CD4-positive, alpha-beta T cell (primary cell): ENCODE measurements around the gene TUT4. TPM values are rescaled to one million over a fixed set of nuclear protein-coding genes. Genes with fewer than 3 reads are reported as not detected.
A peak's percentile ranks its signal among the peaks of the same experiment; 100 is the strongest.

Experiments
- ATAC-seq: fragments of 200-7000 bp; cut with Tn5 transposase; one replicate; pipeline ENCODE4 v1.10.0; 2022; ENCODE audit warnings: mild to moderate bottlenecking; ENCODE audit not compliant: poor library complexity
- CTCF ChIA-PET: fragments of 350-600 bp; sonication (Branson Sonifier 250); formaldehyde crosslinking; loops from one replicate; lab custom pipeline; 2021; ENCODE audit warnings: antibody characterized with exemption, inconsistent platforms; lab: Charles Lee
- POLR2A ChIA-PET: fragments of 350-600 bp; sonication (Branson Sonifier 250); formaldehyde crosslinking; loops from one replicate; lab custom pipeline; 2021; ENCODE audit warnings: antibody characterized with exemption, inconsistent platforms; lab: Charles Lee
- DNase-seq, 14 experiments: peaks; one replicate each; pipeline ENCODE4 v3.0.0-alpha.2; 2013 to 2020; ENCODE audit warnings: mixed read lengths in 2 of 14
- H3K27ac ChIP-seq, 2 donors: one replicate each; pipeline versions ENCODE4 v1.5.1 to v1.7.0; 2013; ENCODE audit warnings: low read length in 2 of 2, low read depth in 1 of 2, mild to moderate bottlenecking in 1 of 2
- H3K27me3 ChIP-seq, 2 experiments: 1 replicate in 1 of 2; 2 replicates in 1 of 2; pipeline versions ENCODE4 v1.6.1 to v1.7.0; 2013; ENCODE audit warnings: low read length in 2 of 2, control low read depth in 1 of 2, mild to moderate bottlenecking in 1 of 2, moderate library complexity in 1 of 2; ENCODE audit not compliant: insufficient read depth in 2 of 2, control insufficient read depth in 1 of 2
- H3K36me3 ChIP-seq: one replicate; pipeline ENCODE4 v1.6.1; 2013; ENCODE audit warnings: low read length, control low read depth; ENCODE audit not compliant: insufficient read depth
- H3K4me1 ChIP-seq: one replicate; pipeline ENCODE4 v1.6.1; 2013; ENCODE audit warnings: low read length, control low read depth; ENCODE audit not compliant: insufficient read depth
- H3K4me3 ChIP-seq: one replicate; pipeline ENCODE4 v1.5.1; 2013; ENCODE audit warnings: mild to moderate bottlenecking, low read length, moderate library complexity
- H3K9me3 ChIP-seq, 2 experiments: 1 replicate in 1 of 2; 2 replicates in 1 of 2; pipeline versions ENCODE4 v1.6.1 to v1.7.0; 2013; ENCODE audit warnings: low read length in 2 of 2, mild to moderate bottlenecking in 2 of 2, control low read depth in 1 of 2, moderate library complexity in 1 of 2; ENCODE audit not compliant: control insufficient read depth in 1 of 2, insufficient read depth in 1 of 2
- H3K27ac Mint-ChIP-seq: one replicate; pipeline ENCODE4 v1.8.0; 2020; ENCODE audit warnings: mixed read lengths
- H3K27me3 Mint-ChIP-seq: one replicate; pipeline ENCODE4 v1.8.0; 2021; ENCODE audit warnings: mixed read lengths
- H3K36me3 Mint-ChIP-seq: one replicate; pipeline ENCODE4 v1.8.0; 2021; ENCODE audit warnings: low read depth, mixed read lengths
- H3K4me1 Mint-ChIP-seq: one replicate; pipeline ENCODE4 v1.8.0; 2021; ENCODE audit warnings: low read depth, mixed read lengths
- H3K4me3 Mint-ChIP-seq: one replicate; pipeline ENCODE4 v1.8.0; 2020; ENCODE audit warnings: mild to moderate bottlenecking, mixed read lengths
- H3K9me3 Mint-ChIP-seq: one replicate; pipeline ENCODE4 v1.8.0; 2020; ENCODE audit warnings: mixed read lengths
- CTCF ChIP-seq: fragments of 200-600 bp; IDR thresholded peaks from one replicate; pipeline ENCODE4 v1.8.0; 2022; ENCODE audit warnings: antibody characterized with exemption, mild to moderate bottlenecking
- intact Hi-C, 2 experiments: fragments of 100-400 bp; cut with DNase I in 1 of 2; cut with micrococcal nuclease in 1 of 2; formaldehyde crosslinking; loops; one replicate each; pipeline versions ENCODE4 v1.15.1 to v1.9.0; 2023 to 2025; cut with DNase I, micrococcal nuclease
- polyA plus RNA-seq, 2 donors: library from polyadenylated mRNA; unstranded; fragments of 120-200 nt; gene quantifications; one replicate each; pipeline ENCODE4 v1.2.1, GENCODE V29; 2013
- total RNA-seq, 174 experiments: library from RNA in 2 of 174; stranded (reverse) in 2 of 174; gene quantifications; one replicate each; pipeline ENCODE4 v1.2.3 and lab custom pipeline; 2021 to 2026

The TUT4 gene
- total RNA-seq (100 to 1,000 TPM; 141 to 147 TPM), total RNA-seq (lab: John Stamatoyannopoulos, UW) (44.6 to 345 (median 171) reads per million in 172 experiments)
- polyA plus RNA-seq (2013, experiment 1 of 2), result 53.8 TPM
- 76.9 TPM for polyA plus RNA-seq (2013, experiment 2 of 2)

GRCh38 chr1:52552505-52553361 is at the start of gene TUT4:
Gene TUT4, minus strand, starts transcription at chr1:52553092. Its CDS starts 26,812 bp downstream, at chr1:52526280.
- peaks cover 9% of the 10 kb centered on the region for H3K36me3 Mint-ChIP-seq
- intact Hi-C loops, result loop anchor here (2.0 to 5.0 kb wide), 8 partner anchors 26 to 185 kb away; partner anchors contain the start of genes CC2D1B (in 1 of the 2), GPX7 (in 1 of the 2) and SHISAL2A (in 1 of the 2)
- CTCF ChIA-PET, result interaction anchor here (0.6 to 2.0 kb wide), 8 partner anchors 58 to 187 kb away, joined by 3 to 5 read pairs (median 4); partner anchors contain the start of genes CC2D1B, ORC1 and PRPF38A

GRCh38 chr1:52601991-52602855 is 49.3 kb upstream of the TUT4 start, which contains the start of gene GPX7:
Gene GPX7, plus strand, starts transcription at chr1:52602371. Its CDS starts 39 bp downstream, at chr1:52602410.
- Mint-ChIP-seq H3K36me3 (peaks cover 43% of the 10 kb centered on the region), H3K9me3 (no peaks in the 10 kb centered on the region), H3K4me1 (peaks cover 50% of the 10 kb centered on the region), H3K4me3 (peak within 1 kb of the TSS; percentile 92), H3K27me3 (no peaks in the 10 kb centered on the region), H3K27ac (peak within 1 kb of the TSS; percentile 96)
- DNase-seq, result peak; percentile 42 to 86 (median 64)
- Histone ChIP-seq H3K27ac (peak within 1 kb of the TSS; percentile 62 to 73), H3K36me3 (peaks cover 12% of the 10 kb centered on the region), H3K9me3 (no peaks in the 10 kb centered on the region), H3K27me3 (no peaks in the 10 kb centered on the region), H3K4me3 (peak within 1 kb of the TSS; percentile 74), H3K4me1 (peaks cover 51% of the 10 kb centered on the region)
- peak; percentile 84 for ATAC-seq
- ChIA-PET POLR2A (interaction anchor here (0.9 to 5.1 kb wide), 15 partner anchors 9 to 101 kb away, joined by 3 to 34 read pairs (median 4); partner anchors contain the start of genes SHISAL2A and TUT4), CTCF (interaction anchor here (0.8 to 1.2 kb wide), 2 partner anchors 17 to 84 kb away, joined by 4 to 5 read pairs; no protein-coding TSS in a partner anchor)
- intact Hi-C loops, result loop anchor here (1.0 to 10.0 kb wide), 6 partner anchors 31 to 85 kb away; partner anchors contain the start of genes SHISAL2A (in 1 of the 2) and TUT4 (in 1 of the 2)
- no peak for TF ChIP-seq CTCF

More at GRCh38 chr1:52552505-52553361, at the start of gene TUT4:
- no peaks in the 10 kb centered on the region for H3K36me3 ChIP-seq
- Mint-ChIP-seq H3K27me3 (no peaks in the 10 kb centered on the region), H3K9me3 (no peaks in the 10 kb centered on the region), H3K4me1 (peaks cover 47% of the 10 kb centered on the region), H3K4me3 (peak within 1 kb of the TSS; percentile 84), H3K27ac (peak within 1 kb of the TSS; percentile 90)
- peaks cover 18% of the 10 kb centered on the region for H3K4me1 ChIP-seq
- H3K4me3 ChIP-seq, result peak within 1 kb of the TSS; percentile 92
- POLR2A ChIA-PET, result interaction anchor here (0.6 to 2.3 kb wide), 32 partner anchors 8 to 368 kb away, joined by 3 to 97 read pairs (median 5); partner anchors contain the start of genes CC2D1B, COA7, ORC1 and PRPF38A
- H3K27ac ChIP-seq, result peak within 1 kb of the TSS; percentile 91 to 94
- H3K27me3 ChIP-seq, result no peaks in the 10 kb centered on the region
- peak; percentile 23 for TF ChIP-seq CTCF
- peak; percentile 58 to 89 (median 70) for DNase-seq
- H3K9me3 ChIP-seq, result no peaks in the 10 kb centered on the region
- ATAC-seq, result peak; percentile 35
